Stimulated activated CD4-positive, alpha-beta T cell treated with anti-CD3 and anti-CD28 coated beads, Interleukin-12 subunit alpha, Interleukin-12 subunit beta, amount 100 ng/mL, for 48 hours (primary cell): ENCODE data around the gene KRTAP4-11.
"Not testable (repeated sequence)": the region's sequence is repeated elsewhere in the genome, so short reads cannot be mapped to it uniquely, and the experiment has no call there.

Experiments
- DNase-seq, 3 donors: peaks; one replicate each; pipeline ENCODE4 v3.0.0-alpha.2; 2020; ENCODE audit warnings: low read depth in 2 of 3, low spot score in 1 of 3

The KRTAP4-11 gene

GRCh38 chr17:41117846-41118386 lies at the start of gene KRTAP4-11:
KRTAP4-11 (minus strand) TSS chr17:41118373; CDS start chr17:41118315, 58 bp downstream.
- not testable (repeated sequence) for DNase-seq

GRCh38 chr17:41167561-41167960 lies 49.4 kb upstream of the KRTAP4-11 start:
- DNase-seq: no peak

GRCh38 chr17:41163828-41164227 lies 45.7 kb upstream of the KRTAP4-11 start:
- no peak for DNase-seq

GRCh38 chr17:41160648-41161047 lies 42.5 kb upstream of the KRTAP4-11 start, which contains the start of gene KRTAP4-4:
KRTAP4-4 (minus strand) TSS chr17:41160748; CDS start chr17:41160691, 57 bp downstream.
- no peak for DNase-seq

- not testable (repeated sequence) for DNase-seq
Measured at GRCh38 chr17:41160190-41160589, 42.0 kb upstream of the KRTAP4-11 start.

GRCh38 chr17:41153856-41154255 lies 35.7 kb upstream of the KRTAP4-11 start:
- DNase-seq: no peak

GRCh38 chr17:41151525-41151924 lies 33.4 kb upstream of the KRTAP4-11 start:
- DNase-seq: no peak

- DNase-seq: no peak
Measured at GRCh38 chr17:41150026-41150425, 31.9 kb upstream of the KRTAP4-11 start.

- no peak for DNase-seq
Measured at GRCh38 chr17:41149652-41149985, 31.4 kb upstream of the KRTAP4-11 start, which contains the start of gene KRTAP4-5. KRTAP4-5 (minus strand) TSS chr17:41149825; CDS start chr17:41149767, 58 bp downstream.

GRCh38 chr17:41148971-41149651 lies 30.9 kb upstream of the KRTAP4-11 start:
- DNase-seq: not testable (repeated sequence)

- DNase-seq: no peak
Measured at GRCh38 chr17:41147531-41148204, 29.5 kb upstream of the KRTAP4-11 start.

GRCh38 chr17:41145261-41145660 lies 27.1 kb upstream of the KRTAP4-11 start:
- DNase-seq: no peak

- no peak for DNase-seq
Measured at GRCh38 chr17:41144846-41145245, 26.7 kb upstream of the KRTAP4-11 start.

- no peak for DNase-seq
Measured at GRCh38 chr17:41141361-41141760, 23.2 kb upstream of the KRTAP4-11 start.

GRCh38 chr17:41140360-41141131 lies 22.4 kb upstream of the KRTAP4-11 start, which contains the start of gene KRTAP4-6:
KRTAP4-6 (minus strand) TSS chr17:41140544; CDS start chr17:41140487, 57 bp downstream.
- no peak for DNase-seq

GRCh38 chr17:41139865-41140264 lies 21.7 kb upstream of the KRTAP4-11 start:
- DNase-seq: not testable (repeated sequence)

- DNase-seq: no peak
Measured at GRCh38 chr17:41133880-41134735, 15.9 kb upstream of the KRTAP4-11 start.

- no peak for DNase-seq
Measured at GRCh38 chr17:41131979-41132378, 13.8 kb upstream of the KRTAP4-11 start.

GRCh38 chr17:41127371-41127770 lies 9.2 kb upstream of the KRTAP4-11 start:
- DNase-seq: no peak

- no peak for DNase-seq
Measured at GRCh38 chr17:41126412-41126811, 8.2 kb upstream of the KRTAP4-11 start.
